GM21423 (cell line): ENCODE results near the gene LRIG1.

Experiments used
- ATAC-seq: cut with Tn5 transposase; IDR thresholded peaks from one replicate; pipeline ENCODE4 v1.9.1; 2021; ENCODE audit warnings: mild to moderate bottlenecking, moderate library complexity; ENCODE audit not compliant: unreplicated experiment

Gene LRIG1

DNA sequence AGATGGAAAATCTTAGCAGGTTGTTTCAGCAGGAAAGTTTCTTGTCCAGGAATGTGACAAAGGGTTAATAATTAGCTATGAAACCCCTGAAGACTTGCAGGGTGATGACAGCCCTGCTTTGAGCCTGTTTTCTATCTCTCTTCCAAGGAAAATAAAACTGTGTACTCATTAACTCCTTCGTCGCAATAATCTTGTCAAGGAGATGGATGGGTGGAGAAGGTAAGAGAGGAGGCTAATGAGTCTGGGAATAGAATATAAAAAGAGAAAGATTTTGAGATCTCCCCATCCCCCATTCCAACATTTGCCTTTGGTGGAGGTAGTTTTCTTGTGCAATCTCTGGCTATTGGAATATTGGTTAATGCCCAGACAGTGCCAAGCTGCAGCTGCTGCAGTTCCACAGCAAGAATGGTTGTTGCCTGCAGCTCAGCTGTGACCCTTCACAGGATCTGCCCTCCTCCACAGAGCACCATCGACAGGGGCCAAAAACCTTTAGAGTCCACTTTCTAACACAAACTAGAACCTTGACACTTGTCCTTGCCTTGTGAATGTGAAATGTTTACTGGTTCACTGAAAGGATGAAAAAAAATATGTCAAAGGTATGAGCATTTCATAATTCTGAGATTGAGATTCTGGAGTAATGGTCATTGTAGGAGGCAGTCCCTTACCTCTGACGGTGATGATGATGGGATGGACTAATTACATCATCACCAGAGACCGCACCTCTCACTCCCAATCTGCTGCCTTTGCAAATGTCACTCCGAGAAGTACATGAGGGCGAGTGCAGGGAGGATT is 4.2 kb upstream of the LRIG1 start:
- no peak for ATAC-seq

DNA sequence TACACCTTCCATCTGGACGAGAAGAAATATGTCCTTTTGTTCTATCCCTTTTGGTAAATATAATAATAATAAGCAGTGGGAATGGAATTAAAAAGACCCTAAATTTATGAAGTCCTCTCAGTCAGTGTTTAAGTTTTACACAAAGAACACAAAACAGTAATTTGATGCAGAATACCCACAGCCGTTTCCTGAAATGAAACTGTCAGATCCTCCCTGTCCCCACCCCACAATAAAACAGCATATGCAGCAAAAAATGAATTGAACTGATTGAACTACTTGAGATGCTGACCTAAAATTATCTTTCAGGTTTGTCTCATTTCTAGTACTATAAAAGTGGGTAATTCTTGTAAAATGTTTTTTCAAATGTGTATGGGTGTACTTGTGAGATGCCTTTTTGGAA is 2.2 kb upstream of the LRIG1 start:
- ATAC-seq = no peak

DNA sequence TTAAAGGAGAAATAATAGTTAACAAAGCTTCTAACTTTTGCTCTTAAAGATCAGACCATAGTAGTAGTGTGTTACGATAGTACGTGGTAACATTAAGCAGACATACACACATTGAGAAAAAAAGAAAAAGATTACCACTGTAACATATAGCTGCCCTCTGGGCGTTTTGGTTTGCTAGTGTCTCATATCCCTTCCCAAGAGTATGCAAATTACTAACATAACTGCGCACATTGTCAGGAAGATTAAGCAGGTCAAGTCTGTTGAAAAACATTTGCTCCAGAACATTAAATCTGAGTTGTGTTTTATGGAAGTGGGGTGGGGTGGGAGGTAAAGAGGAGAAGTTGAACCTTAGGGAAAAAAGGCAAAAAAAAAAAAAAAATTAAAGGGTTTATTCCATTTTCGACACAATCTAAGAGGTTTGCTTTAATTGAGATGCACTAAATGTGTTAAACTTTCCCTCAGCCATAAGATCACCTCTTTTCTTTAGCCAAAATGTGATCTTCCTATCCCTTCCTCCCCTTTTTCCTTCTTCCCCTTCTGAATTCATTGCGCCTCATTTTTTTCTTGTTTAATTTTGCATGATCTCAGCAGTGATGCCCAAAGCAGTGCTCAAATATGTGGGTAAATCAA is 1.5 kb upstream of the LRIG1 start:
- no peak for ATAC-seq

DNA sequence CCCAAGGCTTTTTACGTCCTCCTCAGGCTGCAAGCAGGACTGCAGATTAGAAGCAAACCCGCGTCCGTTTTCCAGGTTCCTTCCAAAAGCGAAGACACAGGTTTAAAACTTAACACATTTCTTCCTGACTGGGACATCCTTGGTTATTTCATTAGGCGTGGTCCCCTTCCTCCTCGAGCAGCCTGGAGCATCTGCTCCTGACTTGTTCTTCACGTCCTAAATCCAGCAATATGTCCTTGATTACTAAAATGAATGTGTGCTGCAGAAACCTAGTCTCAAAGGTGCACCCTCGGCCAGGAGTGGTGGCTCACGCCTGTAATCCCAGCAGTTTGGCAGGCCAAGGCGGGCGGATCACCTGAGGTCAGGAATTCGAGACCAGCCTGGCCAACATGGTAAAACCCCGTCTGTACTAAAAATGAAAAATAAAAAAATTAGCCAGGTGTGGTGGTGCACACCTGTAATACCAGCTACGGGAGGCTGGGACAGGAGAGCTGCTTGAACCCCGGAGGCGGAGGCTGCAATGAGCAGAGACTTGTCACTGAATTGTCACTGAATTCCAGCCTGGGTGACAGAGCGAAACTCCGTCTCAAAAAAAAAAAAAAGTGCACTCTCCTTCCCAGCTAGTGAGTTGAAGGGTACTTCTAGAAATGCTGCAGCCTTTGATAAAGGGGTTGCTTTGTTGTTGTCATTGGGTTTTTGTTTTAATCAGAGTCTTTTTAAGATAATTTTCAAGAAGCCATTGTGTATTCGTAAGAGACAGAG is 842 bp upstream of the LRIG1 start:
- ATAC-seq = no peak

DNA sequence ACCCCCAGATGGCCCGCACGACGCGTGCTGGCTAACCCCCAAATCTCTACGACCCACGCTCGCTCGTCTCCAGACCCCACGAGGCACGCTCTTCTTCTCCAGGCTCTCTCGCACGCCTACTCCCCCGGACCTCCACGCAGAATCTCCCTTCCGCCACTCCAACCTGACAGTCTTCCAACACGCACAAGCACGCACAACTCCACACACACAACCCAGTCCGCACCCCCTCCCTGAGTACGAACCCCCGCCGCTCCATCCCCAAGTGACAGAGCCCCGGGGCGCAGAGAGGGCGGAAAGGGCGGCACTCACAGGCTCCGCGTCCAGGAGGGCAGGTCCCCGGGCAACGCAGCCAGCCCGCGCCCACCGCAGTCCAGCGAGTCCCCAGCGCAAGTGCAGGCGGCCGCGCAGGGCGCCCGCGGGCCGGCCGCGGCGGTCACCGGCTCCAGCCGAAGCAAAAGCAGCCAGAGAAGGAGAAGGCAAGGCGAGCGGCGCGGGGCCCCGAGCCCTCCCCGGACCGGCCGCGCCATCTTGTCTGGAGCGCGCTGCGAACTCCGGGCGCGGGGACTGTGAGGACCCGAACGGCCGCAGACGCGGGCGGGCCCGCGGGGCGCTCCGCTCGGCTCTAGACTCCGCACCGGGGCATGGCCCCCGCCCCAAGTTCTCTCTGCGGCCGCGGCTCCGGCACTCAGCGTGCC is 794 bp downstream of the LRIG1 start:
- peak; percentile 17 for ATAC-seq

DNA sequence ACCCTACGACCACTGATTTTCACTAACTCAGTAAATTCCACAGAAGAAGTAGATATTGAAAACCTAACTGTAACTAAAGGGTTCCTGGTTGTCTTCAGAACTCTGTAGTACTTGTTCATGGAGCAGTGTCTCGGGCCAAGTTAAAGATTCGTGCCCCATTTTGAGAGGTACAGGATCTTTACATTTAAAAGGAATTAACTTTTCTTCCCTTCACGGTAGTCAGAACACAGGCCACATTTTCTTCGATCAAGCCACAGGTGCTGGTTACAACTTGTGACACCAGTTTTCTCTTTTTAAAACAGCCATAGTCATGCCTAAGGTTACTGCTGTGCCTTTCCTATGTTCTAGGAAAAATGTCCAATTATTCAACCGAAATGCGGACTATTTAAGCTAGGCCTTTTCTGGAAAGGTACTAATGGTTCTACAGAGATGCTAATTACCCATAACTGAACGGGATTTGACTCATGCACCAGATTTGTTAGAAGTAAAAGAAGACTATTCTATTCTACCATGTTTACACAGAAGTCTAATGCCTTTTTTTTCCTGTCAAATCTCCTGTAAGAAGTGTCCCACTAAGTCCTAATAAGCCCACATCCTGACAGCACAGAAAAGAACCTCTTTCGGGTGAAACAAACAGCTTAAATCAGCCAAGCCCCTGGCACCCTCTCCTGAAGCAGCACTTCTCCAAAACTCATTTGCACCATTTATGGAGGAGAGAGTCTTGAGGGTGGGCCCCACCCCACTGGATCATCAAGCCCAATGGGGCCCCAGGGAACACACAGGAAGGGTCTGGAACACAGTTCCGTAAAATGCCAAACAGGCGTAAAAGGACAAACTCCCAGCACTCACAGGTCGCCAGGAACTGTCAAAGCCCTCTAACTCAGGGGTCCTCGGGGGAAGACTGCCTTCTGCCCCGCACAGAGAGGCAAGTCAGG is 1.9 kb downstream of the LRIG1 start:
- no peak for ATAC-seq

GRCh38 chr3:66497985-66498671 is 2.7 kb downstream of the LRIG1 start:
- no peak for ATAC-seq

DNA sequence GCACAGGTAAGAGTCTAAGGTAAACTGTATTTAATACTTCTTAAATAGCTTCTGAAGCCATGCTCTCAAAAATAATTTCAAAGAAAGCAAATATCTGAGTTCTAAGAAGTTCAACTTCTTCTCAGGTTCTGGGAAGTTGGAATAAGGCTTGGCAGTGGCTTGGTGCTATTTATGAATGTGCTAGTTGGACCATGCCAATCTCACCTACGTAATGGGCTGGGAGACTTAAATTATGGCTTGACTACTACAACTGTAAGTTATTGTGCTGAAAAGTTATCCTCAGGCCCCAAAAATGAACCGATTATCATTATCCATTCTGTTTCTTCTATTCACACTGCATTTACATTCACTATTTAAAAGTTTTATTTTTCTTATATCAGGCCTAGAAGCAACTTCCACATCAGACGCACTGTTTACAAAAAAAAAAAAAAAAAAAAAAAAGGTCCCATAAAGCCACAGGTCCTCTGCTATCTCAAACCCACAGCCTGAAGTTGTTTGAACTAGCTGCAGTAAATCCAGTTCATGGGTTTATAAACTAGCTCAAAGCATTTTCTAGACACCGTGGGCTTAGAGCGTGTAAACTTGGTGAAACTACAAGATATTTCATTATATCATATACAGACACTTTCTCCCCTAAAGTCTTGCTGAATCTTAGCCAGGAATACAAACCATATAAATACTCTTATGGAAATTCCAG is 3.4 kb downstream of the LRIG1 start:
- ATAC-seq = no peak

- no peak for ATAC-seq
Observed at GRCh38 chr3:66496746-66497145, 4.1 kb downstream of the LRIG1 start.

DNA sequence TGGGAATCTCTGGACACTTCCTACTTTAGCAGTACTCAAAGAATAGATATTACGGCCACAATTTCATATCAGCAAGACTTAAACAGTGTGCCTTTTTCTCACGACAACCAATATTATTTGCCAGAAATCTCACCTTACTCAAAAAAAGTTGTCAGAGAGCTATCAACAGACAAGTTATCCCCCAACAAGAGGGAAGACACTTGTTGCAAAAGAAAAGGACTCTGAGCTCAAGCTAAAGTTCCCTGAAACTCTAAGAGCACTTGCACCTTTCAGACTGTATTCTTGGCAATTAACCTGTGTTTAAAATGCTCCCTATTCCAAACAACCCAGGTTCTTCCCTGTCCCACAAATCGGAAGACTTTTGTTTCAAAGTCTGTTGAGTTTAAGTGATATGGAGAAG is 4.5 kb downstream of the LRIG1 start:
- no peak for ATAC-seq

GRCh38 chr3:66495668-66496045 is 5.2 kb downstream of the LRIG1 start:
- ATAC-seq = no peak

- ATAC-seq = no peak
Observed at GRCh38 chr3:66494959-66495667, 5.7 kb downstream of the LRIG1 start.

- no peak for ATAC-seq
Observed at GRCh38 chr3:66493458-66494099, 7.2 kb downstream of the LRIG1 start.

DNA sequence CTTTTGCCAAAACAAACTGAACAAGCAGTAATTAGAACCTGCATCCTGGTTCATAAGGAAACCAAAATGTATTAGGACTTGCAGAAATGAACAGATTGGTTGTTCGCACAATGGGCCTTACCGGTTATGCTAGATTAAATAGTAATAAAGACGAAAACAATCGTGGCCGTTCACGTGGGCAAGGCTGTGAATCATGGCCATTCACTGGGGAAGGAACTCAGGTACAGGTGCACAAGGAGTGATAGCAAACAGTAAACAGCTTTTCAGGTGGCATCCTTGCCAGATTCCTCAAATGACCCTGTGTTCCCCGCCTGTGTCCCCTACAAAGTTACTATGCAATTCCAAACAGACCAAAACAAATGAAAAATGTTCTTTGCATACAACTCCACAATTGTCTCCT is 8.2 kb downstream of the LRIG1 start:
- no peak for ATAC-seq

- ATAC-seq = no peak
Observed at GRCh38 chr3:66492071-66492470, 8.8 kb downstream of the LRIG1 start.

- no peak for ATAC-seq
Observed at GRCh38 chr3:66490984-66491383, 9.8 kb downstream of the LRIG1 start.

DNA sequence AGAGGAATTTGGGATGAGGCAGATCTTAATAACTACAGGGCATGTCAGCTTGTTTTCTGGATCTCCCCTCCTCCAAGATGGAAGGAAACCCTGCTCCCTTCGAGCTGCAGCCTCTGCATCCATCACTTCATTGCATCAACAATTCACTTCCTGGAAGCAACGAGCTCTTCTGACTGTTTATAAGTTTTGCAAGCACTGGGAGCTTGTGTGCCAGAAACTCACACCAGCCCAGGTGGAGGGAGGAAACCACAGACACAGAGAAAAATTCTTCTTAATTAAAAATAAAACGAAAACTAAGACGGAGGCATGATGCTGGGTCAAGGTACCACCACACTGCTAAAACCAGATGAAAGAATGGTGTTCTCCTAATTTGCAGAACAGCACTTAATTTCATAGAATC is 10.6 kb downstream of the LRIG1 start:
- ATAC-seq = no peak

DNA sequence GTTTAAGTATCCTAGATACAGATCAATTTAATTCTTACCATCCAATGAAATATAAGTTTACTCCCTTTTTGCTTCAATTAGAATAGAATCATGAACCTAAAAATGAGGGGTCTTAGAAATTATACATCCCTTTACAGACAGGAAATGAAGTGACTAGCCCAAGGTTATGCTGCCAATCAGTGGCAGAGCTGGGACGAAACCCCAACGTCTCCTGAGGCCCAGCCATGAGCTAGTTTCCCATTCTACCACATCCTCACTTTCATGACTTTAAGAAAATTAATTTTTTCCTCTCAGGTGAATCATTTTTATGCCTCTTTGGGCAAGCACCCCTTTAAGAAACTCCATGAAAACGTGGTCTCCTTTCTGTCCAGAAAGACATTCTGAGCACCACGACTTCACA is 11.2 kb downstream of the LRIG1 start:
- ATAC-seq = no peak
